GM12878 (cell line): ENCODE measurements around the gene FEN1. TPM values are rescaled to one million over a fixed set of nuclear protein-coding genes. Genes with fewer than 3 reads are reported as not detected.

Experiments used
- CREM ChIP-seq: IDR thresholded peaks from 2 replicates; pipeline ENCODE4 v1.6.1; 2014; ENCODE audit warnings: antibody characterized with exemption, low read depth
- HDAC6 ChIP-seq: fragments of 200-600 bp; sonication (generic); IDR thresholded peaks from one replicate; pipeline ENCODE4 v1.8.0; 2017; ENCODE audit warnings: antibody characterized with exemption; ENCODE audit not compliant: unreplicated experiment
- KDM1A ChIP-seq: fragments of 200-600 bp; sonication (generic); IDR thresholded peaks from 2 replicates; pipeline ENCODE4 v1.6.1; 2016; ENCODE audit warnings: borderline replicate concordance
- MEF2A ChIP-seq: IDR thresholded peaks from 2 replicates; pipeline ENCODE4 v1.6.1; 2011; ENCODE audit warnings: low read depth, mild to moderate bottlenecking, low read length, moderate library complexity; ENCODE audit not compliant: insufficient read depth
- MEF2B ChIP-seq: fragments of 450-650 bp; IDR thresholded peaks from 2 replicates; pipeline ENCODE4 v1.6.1; 2018; ENCODE audit warnings: mild to moderate bottlenecking, moderate library complexity; ENCODE audit not compliant: partially characterized antibody, poor library complexity, severe bottlenecking
- NR2F1 ChIP-seq: fragments of 450-650 bp; conservative IDR thresholded peaks from 2 replicates; pipeline ENCODE4 v1.6.1; 2017; ENCODE audit warnings: mild to moderate bottlenecking
- RAD21 ChIP-seq: IDR thresholded peaks from 2 replicates; pipeline ENCODE4 v1.6.1; 2011; ENCODE audit warnings: mild to moderate bottlenecking, low read depth, low read length, moderate library complexity; ENCODE audit not compliant: insufficient read depth
- RUNX3 ChIP-seq: IDR thresholded peaks from 2 replicates; pipeline ENCODE4 v1.6.1; 2012; ENCODE audit warnings: low read length, inconsistent platforms
- polyA plus RNA-seq, 11 experiments: library from polyadenylated mRNA; depleted of rRNA in 4 of 11; unstranded in 6 of 11; stranded (reverse) in 5 of 11; fragments of >200 nt; fragmentation: Nextera tagmentation in 4 of 11; fragmentation: Illumina TruSeq in 1 of 11; extraction: Ambion mirVana in 4 of 11; extraction: Trizol in 1 of 11; gene quantifications; 1 replicate in 1 of 11; 2 replicates in 10 of 11; pipeline versions ENCODE4 v1.2.1 to v1.2.3, GENCODE V29; 2011 to 2016; ENCODE audit warnings: inconsistent platforms in 2 of 11, missing spikeins in 2 of 11, low read depth in 1 of 11
- total RNA-seq, 4 experiments: library from RNA; depleted of rRNA in 3 of 4; stranded (reverse); fragments of >200 nt in 3 of 4; fragmentation: Illumina TruSeq in 1 of 4; extraction: Trizol in 1 of 4; gene quantifications; 2 replicates each; pipeline versions ENCODE4 v1.2.1 to v1.2.3, GENCODE V29; 2013 to 2021
- TF ChIP-seq, protein P1 (sequence below): fragments of 450-650 bp; IDR thresholded peaks from 2 replicates; pipeline ENCODE4 v1.6.1; 2017; ENCODE audit warnings: mild to moderate bottlenecking, moderate library complexity
- TF ChIP-seq, protein P2 (sequence below): fragments of 450-650 bp; IDR thresholded peaks from 2 replicates; pipeline ENCODE4 v1.6.1; 2017; ENCODE audit warnings: mild to moderate bottlenecking, moderate library complexity
- TF ChIP-seq, protein P3 (sequence below): fragments of 450-650 bp; IDR thresholded peaks from 2 replicates; pipeline ENCODE4 v1.6.1; 2017; ENCODE audit warnings: low read depth, mild to moderate bottlenecking, moderate library complexity
- TF ChIP-seq, protein P4 (sequence below): fragments of 450-650 bp; IDR thresholded peaks from 2 replicates; pipeline ENCODE4 v1.6.1; 2016; ENCODE audit warnings: mild to moderate bottlenecking
- TF ChIP-seq, protein P5 (sequence below): fragments of 450-650 bp; formaldehyde crosslinking; IDR thresholded peaks from 2 replicates; pipeline ENCODE4 v1.4.0; 2022; ENCODE audit warnings: mild to moderate bottlenecking, moderate library complexity

The FEN1 gene
- total and polyA plus RNA-seq, 10 of the 15 experiments (the other 5 are each of a cell fraction or from before 2014, with no cell fraction given): 54.8 to 282 (median 125) TPM

DNA sequence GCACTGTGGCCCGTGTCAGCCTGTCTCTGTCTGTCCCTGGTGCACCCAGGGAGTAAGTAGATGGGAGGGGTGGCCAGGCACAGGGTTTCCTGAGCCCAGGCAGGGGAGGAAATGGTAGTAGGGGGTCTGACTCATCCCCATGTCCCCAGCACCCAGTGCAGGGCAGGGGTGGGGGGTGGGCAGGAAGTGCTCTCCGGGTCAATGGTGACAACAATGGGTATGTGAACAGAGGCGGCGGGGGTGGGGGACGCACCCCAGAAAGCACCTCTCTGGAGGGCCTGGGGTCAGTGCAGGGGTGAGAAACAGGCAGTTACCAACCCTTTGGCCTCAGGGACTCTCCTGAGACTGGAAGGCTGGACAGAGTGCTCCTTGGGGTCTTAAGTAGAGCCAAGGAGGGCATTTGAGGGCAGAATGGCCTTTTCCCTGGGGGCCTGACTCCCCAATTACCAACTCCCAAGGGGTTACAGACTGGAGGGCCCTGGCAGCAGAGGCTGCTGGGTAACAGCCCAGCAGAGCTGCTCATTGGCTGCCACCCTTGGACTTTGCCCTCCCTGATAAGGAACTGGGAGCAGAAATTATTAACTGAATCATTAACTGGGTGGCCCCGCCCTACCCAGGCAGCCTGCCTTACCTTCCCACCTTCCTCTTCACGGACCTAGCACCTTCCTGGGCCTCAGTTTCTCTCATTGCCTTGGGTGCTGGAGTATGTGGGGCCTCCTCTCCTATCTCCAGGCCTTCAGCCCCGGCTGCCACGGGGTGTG lies 36.1 kb upstream of the FEN1 start (continued):
- TF ChIP-seq, protein P1, sequence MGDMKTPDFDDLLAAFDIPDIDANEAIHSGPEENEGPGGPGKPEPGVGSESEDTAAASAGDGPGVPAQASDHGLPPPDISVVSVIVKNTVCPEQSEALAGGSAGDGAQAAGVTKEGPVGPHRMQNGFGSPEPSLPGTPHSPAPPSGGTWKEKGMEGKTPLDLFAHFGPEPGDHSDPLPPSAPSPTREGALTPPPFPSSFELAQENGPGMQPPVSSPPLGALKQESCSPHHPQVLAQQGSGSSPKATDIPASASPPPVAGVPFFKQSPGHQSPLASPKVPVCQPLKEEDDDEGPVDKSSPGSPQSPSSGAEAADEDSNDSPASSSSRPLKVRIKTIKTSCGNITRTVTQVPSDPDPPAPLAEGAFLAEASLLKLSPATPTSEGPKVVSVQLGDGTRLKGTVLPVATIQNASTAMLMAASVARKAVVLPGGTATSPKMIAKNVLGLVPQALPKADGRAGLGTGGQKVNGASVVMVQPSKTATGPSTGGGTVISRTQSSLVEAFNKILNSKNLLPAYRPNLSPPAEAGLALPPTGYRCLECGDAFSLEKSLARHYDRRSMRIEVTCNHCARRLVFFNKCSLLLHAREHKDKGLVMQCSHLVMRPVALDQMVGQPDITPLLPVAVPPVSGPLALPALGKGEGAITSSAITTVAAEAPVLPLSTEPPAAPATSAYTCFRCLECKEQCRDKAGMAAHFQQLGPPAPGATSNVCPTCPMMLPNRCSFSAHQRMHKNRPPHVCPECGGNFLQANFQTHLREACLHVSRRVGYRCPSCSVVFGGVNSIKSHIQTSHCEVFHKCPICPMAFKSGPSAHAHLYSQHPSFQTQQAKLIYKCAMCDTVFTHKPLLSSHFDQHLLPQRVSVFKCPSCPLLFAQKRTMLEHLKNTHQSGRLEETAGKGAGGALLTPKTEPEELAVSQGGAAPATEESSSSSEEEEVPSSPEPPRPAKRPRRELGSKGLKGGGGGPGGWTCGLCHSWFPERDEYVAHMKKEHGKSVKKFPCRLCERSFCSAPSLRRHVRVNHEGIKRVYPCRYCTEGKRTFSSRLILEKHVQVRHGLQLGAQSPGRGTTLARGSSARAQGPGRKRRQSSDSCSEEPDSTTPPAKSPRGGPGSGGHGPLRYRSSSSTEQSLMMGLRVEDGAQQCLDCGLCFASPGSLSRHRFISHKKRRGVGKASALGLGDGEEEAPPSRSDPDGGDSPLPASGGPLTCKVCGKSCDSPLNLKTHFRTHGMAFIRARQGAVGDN: peak; percentile 95
- no peak for TF ChIP-seq MEF2A
- TF ChIP-seq, protein P2, sequence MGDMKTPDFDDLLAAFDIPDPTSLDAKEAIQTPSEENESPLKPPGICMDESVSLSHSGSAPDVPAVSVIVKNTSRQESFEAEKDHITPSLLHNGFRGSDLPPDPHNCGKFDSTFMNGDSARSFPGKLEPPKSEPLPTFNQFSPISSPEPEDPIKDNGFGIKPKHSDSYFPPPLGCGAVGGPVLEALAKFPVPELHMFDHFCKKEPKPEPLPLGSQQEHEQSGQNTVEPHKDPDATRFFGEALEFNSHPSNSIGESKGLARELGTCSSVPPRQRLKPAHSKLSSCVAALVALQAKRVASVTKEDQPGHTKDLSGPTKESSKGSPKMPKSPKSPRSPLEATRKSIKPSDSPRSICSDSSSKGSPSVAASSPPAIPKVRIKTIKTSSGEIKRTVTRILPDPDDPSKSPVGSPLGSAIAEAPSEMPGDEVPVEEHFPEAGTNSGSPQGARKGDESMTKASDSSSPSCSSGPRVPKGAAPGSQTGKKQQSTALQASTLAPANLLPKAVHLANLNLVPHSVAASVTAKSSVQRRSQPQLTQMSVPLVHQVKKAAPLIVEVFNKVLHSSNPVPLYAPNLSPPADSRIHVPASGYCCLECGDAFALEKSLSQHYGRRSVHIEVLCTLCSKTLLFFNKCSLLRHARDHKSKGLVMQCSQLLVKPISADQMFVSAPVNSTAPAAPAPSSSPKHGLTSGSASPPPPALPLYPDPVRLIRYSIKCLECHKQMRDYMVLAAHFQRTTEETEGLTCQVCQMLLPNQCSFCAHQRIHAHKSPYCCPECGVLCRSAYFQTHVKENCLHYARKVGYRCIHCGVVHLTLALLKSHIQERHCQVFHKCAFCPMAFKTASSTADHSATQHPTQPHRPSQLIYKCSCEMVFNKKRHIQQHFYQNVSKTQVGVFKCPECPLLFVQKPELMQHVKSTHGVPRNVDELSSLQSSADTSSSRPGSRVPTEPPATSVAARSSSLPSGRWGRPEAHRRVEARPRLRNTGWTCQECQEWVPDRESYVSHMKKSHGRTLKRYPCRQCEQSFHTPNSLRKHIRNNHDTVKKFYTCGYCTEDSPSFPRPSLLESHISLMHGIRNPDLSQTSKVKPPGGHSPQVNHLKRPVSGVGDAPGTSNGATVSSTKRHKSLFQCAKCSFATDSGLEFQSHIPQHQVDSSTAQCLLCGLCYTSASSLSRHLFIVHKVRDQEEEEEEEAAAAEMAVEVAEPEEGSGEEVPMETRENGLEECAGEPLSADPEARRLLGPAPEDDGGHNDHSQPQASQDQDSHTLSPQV: peak; percentile 60; the same call in 1 of the 2 replicates
- peak; percentile 26; the same call in 1 of the 2 replicates for TF ChIP-seq RUNX3
- TF ChIP-seq HDAC6: no peak
- TF ChIP-seq MEF2B: peak; percentile 100
- TF ChIP-seq NR2F1: peak; percentile 100
- no peak; the same call in 1 of the 2 replicates for TF ChIP-seq CREM
- TF ChIP-seq, protein P3, sequence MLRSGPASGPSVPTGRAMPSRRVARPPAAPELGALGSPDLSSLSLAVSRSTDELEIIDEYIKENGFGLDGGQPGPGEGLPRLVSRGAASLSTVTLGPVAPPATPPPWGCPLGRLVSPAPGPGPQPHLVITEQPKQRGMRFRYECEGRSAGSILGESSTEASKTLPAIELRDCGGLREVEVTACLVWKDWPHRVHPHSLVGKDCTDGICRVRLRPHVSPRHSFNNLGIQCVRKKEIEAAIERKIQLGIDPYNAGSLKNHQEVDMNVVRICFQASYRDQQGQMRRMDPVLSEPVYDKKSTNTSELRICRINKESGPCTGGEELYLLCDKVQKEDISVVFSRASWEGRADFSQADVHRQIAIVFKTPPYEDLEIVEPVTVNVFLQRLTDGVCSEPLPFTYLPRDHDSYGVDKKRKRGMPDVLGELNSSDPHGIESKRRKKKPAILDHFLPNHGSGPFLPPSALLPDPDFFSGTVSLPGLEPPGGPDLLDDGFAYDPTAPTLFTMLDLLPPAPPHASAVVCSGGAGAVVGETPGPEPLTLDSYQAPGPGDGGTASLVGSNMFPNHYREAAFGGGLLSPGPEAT: peak; percentile 100
- TF ChIP-seq RAD21: no peak
- TF ChIP-seq, protein P4, sequence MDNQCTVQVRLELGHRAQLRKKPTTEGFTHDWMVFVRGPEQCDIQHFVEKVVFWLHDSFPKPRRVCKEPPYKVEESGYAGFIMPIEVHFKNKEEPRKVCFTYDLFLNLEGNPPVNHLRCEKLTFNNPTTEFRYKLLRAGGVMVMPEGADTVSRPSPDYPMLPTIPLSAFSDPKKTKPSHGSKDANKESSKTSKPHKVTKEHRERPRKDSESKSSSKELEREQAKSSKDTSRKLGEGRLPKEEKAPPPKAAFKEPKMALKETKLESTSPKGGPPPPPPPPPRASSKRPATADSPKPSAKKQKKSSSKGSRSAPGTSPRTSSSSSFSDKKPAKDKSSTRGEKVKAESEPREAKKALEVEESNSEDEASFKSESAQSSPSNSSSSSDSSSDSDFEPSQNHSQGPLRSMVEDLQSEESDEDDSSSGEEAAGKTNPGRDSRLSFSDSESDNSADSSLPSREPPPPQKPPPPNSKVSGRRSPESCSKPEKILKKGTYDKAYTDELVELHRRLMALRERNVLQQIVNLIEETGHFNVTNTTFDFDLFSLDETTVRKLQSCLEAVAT: no peak; the same call in 1 of the 2 replicates
- TF ChIP-seq, protein P5, sequence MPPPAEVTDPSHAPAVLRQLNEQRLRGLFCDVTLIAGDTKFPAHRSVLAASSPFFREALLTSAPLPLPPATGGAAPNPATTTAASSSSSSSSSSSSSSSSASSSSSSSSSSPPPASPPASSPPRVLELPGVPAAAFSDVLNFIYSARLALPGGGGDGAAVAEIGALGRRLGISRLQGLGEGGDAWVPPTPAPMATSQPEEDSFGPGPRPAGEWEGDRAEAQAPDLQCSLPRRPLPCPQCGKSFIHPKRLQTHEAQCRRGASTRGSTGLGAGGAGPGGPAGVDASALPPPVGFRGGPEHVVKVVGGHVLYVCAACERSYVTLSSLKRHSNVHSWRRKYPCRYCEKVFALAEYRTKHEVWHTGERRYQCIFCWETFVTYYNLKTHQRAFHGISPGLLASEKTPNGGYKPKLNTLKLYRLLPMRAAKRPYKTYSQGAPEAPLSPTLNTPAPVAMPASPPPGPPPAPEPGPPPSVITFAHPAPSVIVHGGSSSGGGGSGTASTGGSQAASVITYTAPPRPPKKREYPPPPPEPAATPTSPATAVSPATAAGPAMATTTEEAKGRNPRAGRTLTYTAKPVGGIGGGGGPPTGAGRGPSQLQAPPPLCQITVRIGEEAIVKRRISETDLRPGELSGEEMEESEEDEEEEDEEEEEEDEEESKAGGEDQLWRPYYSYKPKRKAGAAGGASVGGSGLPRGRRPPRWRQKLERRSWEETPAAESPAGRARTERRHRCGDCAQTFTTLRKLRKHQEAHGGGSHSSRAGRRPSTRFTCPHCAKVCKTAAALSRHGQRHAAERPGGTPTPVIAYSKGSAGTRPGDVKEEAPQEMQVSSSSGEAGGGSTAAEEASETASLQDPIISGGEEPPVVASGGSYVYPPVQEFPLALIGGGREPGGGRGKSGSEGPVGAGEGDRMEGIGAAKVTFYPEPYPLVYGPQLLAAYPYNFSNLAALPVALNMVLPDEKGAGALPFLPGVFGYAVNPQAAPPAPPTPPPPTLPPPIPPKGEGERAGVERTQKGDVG (CRISPR knock-in tag): no peak
- no peak for TF ChIP-seq KDM1A
